ENCODE data around the gene POU2AF2.
"Not testable (repeated sequence)": the region's sequence is repeated elsewhere in the genome, so short reads cannot be mapped to it uniquely, and the experiment has no call there.

Gene POU2AF2, protein sequence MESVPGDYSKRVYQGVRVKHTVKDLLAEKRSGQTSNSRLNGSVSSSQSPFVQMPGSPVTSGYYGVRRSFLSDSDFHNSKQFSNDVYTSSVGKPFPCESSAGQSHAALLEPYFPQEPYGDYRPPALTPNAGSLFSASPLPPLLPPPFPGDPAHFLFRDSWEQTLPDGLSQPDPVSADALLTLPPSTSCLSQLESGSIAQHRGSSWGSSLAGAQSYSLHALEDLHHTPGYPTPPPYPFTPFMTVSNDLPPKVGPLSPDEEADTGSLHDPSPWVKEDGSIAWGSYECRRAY
- 0 to 0.04 (median 0) reads per million in 3 experiments for total RNA-seq

DNA sequence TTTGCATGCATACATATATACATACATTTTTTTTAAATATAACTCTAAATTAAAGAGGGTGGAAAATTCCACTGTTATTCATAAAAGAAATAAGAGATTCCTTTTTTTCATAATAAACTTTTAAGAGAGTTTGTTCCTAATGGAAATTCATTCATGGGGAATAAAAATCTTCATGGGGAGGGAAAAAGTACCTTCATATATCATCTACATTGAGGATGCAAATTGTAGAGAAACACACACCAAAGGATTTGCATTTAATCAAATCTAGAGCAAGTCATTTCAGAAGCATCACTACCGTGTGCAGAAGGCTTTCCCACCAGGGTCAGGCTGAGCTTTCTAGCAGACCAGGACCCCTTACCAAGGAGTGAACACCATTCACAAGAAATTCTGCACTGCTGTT lies at the start of gene POU2AF2:
Gene POU2AF2, plus strand, starts transcription at position 301 of the 400 bp plus-strand sequence. CDS start 129 bp downstream, outside the sequence.
- DNase-seq: no peak

GRCh38 chr11:111200010-111200534 lies 45.5 kb upstream of the POU2AF2 start:
- DNase-seq: no peak

DNA sequence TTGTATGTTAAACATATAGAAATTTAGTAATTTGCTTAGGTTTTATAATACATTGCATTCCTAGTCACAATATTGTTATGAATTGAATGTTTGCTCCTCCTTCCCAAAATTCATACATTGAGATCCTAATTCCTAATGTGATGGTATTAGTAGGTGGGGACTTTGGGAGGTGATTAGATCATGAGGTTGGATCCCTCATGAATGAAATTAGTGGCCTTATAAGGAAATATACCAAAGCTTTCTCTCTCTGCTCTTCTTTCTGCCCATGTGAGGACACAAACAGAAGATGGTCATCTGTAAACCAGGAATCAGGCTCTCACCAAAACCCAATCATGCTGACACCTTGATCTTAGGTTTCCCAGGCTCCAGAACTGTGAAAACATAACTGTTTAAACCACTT lies 41.3 kb upstream of the POU2AF2 start:
- no peak for DNase-seq

DNA sequence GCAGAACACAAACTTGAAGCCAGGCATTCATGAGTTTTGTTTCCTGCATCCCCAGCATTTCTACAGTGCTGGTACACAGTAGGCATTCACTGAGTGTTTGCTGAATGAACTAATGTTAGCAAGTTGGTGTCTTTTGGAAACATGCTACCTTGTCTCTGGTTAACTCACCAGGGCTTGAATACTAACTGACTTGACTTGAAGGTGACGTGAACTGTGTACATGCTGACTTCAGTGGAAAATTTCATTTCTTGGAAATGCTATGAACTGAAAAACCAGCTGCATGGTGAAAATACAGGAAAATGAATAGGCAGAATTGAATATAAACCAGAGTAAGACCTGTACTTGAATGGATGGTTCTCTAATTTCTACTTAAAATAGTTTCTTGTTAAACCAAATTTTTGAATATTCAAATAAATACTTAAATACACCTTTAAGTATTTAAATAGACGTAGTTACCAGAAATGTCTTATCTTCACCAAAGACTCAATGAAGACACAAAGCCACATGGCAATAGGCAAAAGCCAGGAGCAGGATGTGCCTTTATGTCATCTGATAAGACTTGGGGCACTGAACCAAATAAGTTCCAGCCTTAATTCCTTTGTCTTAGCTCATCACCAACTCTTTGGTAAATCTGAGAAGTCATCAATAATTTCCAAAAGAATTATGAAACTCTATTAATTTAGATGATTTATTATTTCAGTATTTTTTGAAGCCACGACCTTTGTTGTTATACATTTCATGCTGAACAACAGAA lies 39.7 kb upstream of the POU2AF2 start:
- DNase-seq: no peak

DNA sequence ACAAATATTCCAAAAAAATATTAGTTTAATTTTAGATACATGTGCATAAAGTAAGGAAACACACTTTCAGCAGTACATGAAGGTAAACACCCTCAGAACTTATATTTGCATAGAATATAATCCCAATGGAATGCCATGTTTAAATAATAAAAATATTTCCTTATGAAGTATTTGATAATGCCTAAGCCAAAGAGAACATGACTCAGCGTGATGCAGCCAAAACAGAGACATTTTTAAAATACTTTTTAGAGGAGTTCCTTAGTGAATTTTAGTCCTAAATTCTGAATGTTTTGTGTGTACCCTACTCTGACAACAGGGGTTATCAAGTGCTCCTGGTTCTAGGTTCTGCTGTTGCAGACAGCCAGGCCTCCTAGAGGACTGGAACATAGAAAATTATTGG lies 39.1 kb upstream of the POU2AF2 start:
- DNase-seq: no peak

- DNase-seq: no peak
These were observed 38.3 kb upstream of the POU2AF2 start for GRCh38 chr11:111207213-111207612.

DNA sequence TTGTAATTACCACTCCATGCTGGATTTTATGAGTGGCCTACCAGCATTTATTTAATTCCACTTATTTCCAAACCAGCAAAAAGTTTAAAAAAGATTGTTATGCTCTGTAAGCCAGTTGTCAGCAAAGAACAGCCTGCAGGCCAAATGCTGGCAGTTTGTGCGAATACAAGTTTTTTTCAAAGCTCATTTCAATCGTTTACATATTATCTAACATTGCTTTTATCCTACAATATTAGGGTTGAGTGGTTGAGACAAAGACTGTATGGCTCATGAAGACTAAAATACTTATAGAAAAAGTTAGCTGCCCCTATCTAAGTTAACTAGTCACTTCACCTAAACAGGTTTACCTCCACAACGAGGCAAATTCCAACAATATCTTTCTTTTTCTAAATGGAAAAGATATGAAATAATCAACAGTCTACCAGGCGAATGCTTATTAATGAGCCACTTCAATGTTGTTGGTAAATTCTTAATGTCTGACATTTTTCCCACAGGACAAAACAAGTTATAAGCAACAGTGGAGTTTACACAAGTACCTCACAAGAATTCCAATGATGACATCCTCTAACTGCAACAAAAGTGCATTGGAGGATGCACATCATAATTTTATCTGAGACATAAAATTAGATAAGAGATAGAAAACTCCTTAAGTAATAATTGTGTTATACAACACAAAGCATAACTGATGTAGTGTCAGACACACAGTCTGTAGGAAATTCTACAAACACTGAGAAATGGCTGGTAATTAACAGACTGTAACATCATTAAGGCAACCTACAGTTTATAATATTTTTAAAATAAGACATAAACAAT lies 35.8 kb upstream of the POU2AF2 start:
- no peak for DNase-seq

GRCh38 chr11:111213256-111213655 lies 32.3 kb upstream of the POU2AF2 start:
- DNase-seq: no peak

- no peak for DNase-seq
These were observed 24.8 kb upstream of the POU2AF2 start for GRCh38 chr11:111220721-111221120.

- no peak for DNase-seq
These were observed 24.3 kb upstream of the POU2AF2 start for GRCh38 chr11:111221208-111221607.

- not testable (repeated sequence) for DNase-seq
These were observed 23.6 kb upstream of the POU2AF2 start for GRCh38 chr11:111221936-111222335.

DNA sequence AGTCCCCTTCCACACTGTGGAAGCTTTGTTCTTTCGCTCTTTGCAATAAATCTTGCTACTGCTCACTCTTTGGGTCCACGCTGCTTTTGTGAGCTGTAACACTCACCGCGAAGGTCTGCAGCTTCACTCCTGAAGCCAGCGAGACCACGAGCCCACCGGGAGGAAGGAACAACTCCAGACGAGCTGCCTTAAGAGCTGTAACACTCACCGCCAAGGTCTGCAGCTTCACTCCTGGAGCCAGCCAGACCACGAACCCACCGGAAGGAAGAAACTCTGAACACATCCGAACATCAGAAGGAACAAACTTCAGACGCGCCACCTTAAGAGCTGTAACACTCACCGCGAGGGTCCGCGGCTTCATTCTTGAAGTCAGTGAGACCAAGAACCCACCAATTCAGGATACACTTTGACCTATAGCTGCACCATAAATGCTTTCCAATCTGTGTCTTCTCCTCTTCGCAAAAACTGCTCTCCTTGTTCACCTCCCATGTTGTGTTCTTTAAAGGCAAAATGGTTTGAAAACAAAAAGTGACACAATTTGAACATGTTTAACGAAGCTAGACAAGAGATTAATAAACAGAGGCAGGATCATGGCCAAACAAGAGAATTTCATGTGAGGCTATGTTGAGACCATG lies 22.6 kb upstream of the POU2AF2 start:
- DNase-seq: peak; percentile 38

- no peak for DNase-seq
These were observed 19.6 kb upstream of the POU2AF2 start for GRCh38 chr11:111225881-111226280.

DNA sequence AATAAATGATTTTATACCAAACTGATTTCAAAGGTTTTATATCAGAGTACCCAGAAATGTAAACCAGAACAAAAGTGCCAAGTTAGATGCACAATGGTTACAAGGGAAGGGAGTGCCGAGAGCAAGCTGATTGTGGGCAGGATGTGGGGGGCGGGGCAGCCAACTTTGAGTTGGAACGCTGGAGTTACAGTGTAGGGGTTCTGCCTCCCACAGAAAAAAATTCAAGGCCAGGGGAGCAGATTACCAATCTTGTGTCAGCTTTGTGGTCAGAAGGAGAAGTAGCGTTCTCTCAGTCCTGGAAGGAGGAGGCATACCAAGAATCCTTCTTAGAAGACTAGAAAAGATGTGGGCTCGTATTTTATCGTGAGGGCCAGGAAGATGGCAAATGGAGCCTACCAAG lies 15.9 kb upstream of the POU2AF2 start:
- DNase-seq: peak; percentile 15

DNA sequence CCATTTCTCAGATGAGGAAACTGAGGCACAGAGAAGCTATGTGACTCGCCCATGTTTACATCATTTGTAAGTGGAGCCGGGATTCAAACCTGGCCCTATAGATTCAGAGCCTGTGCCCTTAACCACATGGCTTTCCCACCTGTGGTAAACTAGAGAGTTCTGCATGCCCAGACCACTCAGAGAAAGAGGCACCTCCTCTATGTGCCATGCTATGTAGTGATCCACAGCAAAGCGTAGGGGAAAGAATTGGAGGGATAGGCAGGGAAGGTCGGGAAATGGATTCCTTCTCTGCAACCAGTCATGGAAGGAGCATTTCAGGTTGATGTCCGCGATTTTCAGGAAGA lies 15.4 kb upstream of the POU2AF2 start:
- DNase-seq: no peak

GRCh38 chr11:111231836-111232235 lies 13.7 kb upstream of the POU2AF2 start:
- DNase-seq: no peak

DNA sequence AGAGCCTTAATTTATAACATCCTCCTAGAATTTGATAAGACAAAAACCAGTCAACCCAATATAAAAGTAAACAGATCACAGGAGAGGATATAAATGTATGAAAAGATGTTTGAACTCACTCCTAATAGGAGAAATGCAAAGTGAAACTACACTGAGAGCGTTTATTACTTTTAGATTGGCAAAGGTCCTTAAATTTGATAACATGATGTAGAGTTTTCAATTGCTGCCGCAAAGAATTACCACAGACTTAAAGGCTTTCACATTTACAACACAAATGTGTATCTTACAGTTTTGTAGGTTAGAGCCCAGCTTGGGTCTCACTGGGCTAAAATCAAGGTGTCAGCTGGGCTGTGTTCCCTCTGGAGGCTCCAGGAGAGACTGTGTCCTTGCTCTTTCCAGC lies 9.1 kb upstream of the POU2AF2 start:
- no peak for DNase-seq

GRCh38 chr11:111237926-111238325 lies 7.6 kb upstream of the POU2AF2 start:
- DNase-seq: no peak

DNA sequence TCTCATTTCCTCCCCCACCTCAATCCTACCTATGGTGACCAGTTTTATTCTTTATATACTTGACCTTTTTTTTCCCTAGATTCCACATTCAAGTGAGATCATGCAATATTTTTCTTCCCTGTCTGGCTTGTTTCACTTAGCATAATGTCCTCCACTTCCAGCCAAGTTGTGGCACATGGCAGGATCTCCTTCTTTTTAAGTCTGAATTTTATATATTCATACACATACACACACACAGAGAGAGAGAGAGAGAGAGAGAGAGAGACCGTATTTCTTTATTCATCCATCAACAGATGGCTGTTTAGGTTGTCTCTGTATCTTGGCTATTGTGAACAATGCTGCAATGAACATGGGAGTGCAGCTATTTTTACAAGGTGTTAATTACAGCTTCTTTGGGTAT lies 1.4 kb downstream of the POU2AF2 start:
- no peak for DNase-seq

- DNase-seq: no peak
These were observed 5.4 kb downstream of the POU2AF2 start for GRCh38 chr11:111250936-111251335.

GRCh38 chr11:111253131-111253530 lies 7.6 kb downstream of the POU2AF2 start:
- no peak for DNase-seq

DNA sequence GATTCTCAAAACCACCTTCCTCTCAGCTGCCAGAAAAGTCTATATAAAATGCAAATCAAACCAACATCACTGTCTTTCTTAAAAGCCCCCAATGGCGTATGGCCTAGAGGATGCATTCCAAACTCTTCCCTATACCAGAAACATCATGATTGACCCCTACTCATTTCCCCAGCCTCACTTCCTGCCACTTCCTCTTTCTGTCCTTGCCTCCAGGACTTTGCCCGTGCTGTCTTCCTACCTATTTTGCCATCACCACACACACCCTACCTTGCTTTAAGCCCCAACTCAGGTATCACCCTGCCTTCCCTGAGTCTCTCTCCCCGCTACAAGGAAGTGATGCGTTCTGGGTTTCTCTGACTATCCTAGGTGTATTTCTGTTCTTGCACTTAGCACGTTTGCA lies 8.1 kb downstream of the POU2AF2 start:
- no peak for DNase-seq

GRCh38 chr11:111258046-111258445 lies 12.5 kb downstream of the POU2AF2 start:
- no peak for DNase-seq

All from central memory CD4-positive, alpha-beta T cell (primary cell).